ENCODE results near the gene DNAJC11.

DNA sequence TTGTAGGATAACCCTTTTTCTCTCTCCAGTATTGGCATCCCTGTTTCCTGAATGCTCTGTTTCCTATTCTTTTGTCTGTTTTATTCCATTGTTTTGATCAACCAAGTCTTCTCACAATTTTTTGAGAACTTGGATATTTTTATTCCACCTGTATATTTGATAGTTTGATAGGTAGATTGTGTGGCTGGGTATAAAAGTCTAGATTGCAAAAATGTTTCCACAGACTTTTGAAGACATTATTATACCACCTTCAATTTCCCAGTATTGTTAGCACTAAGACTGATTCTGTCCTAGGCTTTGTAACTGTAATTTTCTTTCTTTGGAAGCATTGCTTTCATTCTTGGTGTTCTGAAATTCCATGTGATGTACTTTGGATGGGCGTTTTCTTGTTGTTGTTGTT, 9.6 kb upstream of the DNAJC11 start:
- TF ChIP-seq, protein P1, sequence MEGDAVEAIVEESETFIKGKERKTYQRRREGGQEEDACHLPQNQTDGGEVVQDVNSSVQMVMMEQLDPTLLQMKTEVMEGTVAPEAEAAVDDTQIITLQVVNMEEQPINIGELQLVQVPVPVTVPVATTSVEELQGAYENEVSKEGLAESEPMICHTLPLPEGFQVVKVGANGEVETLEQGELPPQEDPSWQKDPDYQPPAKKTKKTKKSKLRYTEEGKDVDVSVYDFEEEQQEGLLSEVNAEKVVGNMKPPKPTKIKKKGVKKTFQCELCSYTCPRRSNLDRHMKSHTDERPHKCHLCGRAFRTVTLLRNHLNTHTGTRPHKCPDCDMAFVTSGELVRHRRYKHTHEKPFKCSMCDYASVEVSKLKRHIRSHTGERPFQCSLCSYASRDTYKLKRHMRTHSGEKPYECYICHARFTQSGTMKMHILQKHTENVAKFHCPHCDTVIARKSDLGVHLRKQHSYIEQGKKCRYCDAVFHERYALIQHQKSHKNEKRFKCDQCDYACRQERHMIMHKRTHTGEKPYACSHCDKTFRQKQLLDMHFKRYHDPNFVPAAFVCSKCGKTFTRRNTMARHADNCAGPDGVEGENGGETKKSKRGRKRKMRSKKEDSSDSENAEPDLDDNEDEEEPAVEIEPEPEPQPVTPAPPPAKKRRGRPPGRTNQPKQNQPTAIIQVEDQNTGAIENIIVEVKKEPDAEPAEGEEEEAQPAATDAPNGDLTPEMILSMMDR (IDR thresholded peaks at IDR 0.05) = no peak
- TF ChIP-seq, protein P2, sequence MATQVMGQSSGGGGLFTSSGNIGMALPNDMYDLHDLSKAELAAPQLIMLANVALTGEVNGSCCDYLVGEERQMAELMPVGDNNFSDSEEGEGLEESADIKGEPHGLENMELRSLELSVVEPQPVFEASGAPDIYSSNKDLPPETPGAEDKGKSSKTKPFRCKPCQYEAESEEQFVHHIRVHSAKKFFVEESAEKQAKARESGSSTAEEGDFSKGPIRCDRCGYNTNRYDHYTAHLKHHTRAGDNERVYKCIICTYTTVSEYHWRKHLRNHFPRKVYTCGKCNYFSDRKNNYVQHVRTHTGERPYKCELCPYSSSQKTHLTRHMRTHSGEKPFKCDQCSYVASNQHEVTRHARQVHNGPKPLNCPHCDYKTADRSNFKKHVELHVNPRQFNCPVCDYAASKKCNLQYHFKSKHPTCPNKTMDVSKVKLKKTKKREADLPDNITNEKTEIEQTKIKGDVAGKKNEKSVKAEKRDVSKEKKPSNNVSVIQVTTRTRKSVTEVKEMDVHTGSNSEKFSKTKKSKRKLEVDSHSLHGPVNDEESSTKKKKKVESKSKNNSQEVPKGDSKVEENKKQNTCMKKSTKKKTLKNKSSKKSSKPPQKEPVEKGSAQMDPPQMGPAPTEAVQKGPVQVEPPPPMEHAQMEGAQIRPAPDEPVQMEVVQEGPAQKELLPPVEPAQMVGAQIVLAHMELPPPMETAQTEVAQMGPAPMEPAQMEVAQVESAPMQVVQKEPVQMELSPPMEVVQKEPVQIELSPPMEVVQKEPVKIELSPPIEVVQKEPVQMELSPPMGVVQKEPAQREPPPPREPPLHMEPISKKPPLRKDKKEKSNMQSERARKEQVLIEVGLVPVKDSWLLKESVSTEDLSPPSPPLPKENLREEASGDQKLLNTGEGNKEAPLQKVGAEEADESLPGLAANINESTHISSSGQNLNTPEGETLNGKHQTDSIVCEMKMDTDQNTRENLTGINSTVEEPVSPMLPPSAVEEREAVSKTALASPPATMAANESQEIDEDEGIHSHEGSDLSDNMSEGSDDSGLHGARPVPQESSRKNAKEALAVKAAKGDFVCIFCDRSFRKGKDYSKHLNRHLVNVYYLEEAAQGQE (IDR thresholded peaks at IDR 0.05; ENCODE audit: insufficient read depth in 1 of 2, low read depth in 2 of 2, low read length in 1 of 2) = no peak
- no peak for TF ChIP-seq SIN3A (IDR thresholded peaks at IDR 0.05; ENCODE audit: borderline replicate concordance, insufficient read depth, low read depth, low read length)
- TF ChIP-seq POLR2AphosphoS5 (IDR thresholded peaks at IDR 0.05; ENCODE audit: low read depth, low read length) = no peak

Data from Panc1 (cell line).